ENCODE results near the gene C20orf141.
"Not testable (repeated sequence)": the region's sequence is repeated elsewhere in the genome, so short reads cannot be mapped to it uniquely, and the experiment has no call there.

The C20orf141 gene

DNA sequence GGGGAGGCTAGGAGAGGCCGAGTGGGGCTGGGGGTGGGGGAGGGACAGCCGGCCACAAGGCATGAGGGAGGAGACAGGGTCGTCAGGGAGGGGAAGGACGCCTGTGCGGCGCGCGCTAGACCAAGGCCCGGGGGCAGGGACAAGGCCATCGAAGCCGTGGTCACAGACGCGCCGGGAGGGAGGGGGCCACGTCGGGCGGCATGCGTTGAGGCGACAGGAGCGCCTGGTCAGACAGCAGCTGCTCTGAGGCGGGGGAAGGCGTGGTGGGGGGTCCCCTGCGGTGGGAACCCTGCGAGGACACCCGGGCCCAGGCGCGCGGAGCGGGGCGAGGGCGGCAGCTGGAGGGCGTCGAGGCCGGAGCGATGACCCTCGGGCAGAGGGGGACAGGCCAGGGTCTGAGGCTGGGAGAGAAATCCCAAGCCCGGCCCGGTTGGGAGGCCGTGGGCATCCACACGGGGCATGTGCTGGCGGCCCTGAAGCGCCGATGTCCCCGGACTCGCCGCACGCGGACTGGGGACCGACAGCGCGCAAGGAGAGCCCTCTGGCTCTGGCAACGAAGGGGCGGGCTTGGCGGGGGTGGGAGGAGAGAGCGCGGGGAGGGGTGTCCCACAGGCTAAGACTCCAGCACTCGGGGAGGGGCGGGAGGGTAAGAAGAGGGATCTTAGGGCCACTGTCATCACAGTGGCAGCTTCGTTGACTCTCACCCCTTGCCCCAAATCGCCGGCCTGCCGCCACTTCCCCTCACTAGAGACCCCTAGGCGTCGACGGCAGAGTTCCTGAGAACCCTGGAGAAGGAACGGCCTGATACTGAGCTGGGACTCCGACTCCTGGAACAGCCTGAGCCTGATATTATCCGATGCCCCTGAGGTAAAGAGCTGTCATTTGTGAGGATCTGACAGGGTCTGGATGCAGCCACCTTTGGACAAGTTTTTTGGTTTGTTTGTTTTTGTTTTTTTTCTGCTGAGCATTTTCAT, 6.4 kb downstream of the C20orf141 start:
- no peak for DNase-seq

DNA sequence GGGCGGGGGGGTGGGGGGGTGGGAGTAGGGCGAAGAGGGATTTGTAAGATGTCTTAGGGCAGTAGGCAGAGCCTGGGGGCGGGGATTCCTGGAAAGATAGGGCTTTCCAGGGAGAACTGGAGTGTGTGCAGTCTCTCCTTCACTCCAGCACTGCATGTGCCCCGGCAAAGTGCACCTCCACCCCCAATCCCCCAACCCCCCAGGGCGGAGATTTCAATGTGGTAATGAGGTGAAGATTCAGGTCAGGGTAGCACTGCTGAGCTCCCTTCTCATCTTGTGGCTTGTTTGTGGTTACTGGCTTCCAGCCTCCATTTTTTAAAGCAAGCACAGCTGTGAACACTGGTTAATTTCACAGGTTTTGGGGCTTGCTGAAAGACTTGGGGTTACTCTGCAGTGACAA, 7.3 kb downstream of the C20orf141 start:
- DNase-seq: no peak

DNA sequence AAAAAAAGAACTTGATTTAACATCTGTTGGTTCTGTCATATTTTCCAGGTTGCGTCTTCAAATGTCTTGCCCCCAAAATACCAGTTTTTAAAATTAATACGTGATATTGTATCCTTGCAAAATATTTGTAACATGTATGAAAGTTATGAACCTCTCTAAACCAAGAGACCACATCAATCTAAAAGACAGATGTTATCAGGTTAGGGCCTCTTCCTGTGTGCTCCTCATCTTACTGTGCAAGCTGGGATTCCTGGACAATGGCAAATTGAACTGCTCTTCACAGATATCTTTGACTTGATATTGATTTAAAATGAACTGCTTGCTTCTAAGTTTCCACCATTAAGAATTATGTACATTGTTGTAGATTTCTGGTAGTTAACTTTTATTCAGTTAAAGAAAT, 11.0 kb downstream of the C20orf141 start:
- no peak for DNase-seq

DNA sequence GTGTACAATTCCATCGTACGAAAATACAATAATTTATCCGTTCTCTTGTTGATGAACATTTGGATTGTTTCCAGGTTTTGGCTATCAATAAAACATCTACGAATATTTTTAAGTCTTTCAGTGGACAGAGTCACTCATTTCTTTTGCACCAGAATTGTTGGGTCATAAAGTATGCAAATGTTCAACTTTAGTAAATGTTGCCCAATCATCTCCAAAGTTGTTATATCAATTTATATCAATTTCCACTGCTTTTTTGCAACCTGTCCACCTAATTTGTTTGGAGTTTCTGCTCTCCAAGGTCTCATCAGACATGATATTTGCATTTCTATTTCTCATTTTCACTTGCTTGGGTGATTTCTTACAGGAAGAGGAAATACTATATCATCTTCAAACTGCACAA, 11.9 kb downstream of the C20orf141 start:
- DNase-seq: no peak

DNA sequence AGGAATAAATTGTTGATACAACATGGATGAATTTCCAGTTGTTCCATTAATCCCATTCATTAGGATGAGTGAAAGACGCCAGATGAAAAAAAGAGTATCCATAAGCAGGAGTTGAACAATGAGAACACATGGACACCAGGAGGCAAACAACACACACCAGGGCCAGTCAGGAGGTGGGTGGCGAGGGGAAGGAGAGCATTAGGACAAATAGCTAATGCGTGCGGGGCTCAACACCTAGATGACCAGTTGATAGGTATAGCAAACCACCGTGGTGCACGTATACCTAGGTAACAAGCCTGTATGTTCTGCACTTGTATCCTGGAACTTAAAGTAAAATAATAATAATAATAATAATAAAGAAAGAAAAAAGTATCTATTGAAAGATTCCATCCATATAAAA, 14.6 kb downstream of the C20orf141 start:
- no peak for DNase-seq

DNA sequence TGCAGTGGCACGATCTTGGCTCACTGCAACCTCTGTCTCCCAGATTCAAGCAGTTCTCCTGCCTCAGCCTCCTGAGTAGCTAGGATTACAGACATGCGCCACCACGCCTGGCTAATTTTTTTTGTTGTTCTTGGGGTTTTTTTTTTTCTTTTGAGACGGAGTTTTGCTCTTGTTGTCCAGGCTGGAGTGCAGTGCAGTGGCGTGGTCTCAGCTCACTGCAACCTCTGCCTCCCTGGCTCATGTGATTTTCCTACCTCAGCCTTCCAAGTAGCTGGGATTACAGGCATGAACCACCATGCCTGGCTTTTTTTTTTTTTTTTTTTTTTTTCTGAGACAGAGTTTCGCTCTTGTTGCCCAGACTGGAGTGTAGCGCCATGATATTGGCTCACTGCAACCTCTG, 16.4 kb downstream of the C20orf141 start:
- not testable (repeated sequence) for DNase-seq

DNA sequence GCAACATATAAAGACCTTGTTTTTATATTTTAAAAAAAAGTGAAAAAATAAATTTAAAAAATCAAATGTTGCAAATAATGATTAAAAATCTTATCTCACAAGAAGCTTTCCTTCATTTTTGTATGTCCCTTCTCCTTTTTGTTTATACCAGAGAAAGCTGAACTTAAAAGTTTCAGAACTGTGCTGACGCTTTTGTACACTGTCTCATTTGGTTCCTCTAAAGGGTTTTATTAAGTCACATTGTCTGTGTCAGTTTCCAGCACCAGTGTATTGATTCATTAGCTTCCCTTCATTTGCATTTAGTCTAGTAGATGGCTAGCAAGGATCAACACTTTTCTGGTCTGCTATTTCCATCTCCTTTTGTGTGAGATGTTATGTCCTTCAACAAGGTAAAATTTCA, 19.0 kb downstream of the C20orf141 start:
- DNase-seq: no peak

DNA sequence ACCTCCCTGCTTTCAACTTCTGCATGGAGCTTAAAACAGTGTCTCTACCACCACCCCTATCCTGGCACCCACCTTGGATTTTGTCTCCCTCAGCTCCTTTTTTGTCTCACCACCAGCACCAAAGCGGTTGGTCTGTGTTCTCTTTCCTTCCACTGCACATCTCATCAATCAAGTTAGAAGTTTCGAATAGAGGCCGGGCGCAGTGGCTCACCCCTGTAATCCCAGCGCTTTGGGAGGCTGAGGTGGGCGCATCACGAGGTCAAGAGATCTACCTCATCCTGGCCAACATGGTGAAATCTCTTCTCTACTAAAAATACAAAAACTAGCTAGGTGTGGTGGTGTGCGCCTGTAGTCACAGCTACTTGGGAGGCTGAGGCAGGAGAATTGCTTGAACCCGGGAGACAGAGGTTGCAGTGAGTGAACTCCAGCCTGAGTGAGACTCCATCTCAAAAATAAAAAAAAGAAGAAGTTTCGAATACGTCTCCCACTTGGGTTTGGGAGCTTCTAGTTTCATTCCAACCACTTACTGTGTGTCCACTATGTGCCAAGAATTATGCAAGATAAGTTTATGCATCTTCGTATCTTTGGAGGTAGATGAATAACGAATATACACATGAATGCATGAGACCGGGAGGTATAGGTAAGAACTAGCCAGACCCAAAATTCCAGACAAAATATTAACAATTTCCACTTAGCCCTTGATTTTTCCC, 19.8 kb downstream of the C20orf141 start:
- no peak for DNase-seq

DNA sequence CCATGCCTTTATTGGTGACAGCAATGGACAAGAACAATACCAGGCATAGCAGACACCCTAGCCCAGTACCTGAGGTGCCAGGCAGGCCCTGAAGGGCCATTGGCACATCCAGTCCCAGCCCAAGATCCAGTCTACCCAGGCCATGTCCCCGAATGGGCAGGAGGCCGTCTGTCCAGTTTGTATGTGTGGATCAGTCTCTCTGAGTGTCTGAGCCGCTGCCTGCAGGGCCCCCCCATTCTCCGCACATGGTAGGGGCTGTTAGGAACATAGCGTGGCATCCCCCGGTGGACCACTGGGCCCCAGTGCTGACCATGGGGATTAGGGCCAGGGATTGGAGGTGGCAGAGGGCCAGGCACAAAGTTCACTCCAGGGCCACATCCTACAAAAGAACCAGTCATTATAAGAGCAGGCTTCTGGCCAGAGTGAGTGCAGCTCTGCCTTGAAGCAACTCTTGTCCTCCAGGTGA, 20.6 kb downstream of the C20orf141 start:
- no peak for DNase-seq

DNA sequence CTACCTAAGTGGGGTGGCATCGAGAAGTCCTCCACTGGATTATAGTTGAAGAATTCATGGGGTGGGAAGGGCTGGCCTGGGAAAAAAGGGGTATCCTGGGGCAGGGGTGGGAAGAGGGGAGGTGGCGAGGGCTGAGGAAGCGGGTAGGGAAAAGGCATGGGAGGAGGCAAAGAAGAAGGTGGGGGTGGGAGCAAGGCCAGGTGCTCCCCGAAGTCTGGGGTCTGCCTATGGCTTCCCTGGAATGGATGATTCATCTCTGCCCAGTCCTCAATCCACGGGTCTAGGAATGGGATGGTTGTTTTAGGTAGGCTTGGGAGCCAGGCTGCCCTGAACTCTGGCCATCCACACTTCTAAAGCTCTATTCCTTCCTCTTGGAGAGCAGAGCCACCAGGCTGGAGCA, 21.2 kb downstream of the C20orf141 start:
- no peak for DNase-seq

DNA sequence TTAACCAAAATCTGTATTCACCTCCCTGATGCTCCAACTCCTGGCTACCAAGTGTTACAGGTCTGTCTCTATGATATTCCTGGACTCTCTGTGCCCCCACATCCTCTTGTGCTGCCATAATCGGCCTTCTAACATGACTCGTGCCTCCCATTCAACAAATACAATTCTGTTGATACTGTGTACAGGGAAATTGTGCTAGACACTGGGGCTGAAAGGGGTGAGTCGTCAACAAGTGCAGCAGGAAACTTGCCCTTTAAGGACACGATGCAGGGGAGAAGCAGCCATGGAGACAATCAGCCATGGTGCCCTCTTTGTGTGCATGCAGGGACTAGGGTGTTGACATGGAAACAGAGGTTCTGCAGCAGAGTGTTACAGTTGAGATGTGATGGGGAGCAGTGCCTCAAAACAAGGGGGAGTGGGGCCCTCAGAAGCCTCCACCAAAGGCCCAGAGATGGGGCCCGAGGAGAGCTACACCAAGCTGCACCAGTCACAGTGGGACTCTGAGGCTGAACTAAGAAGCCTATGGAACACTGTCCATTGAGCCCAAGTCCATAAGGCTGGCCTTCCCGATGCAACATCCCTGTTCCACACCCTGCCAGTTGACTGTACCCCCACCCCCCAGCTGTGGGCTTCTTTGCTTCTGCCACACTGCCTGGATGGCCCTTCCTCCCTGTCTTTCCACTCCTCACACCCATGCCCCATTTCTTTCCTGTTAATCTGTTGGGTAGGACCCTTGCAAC, 22.6 kb downstream of the C20orf141 start:
- no peak for DNase-seq

DNA sequence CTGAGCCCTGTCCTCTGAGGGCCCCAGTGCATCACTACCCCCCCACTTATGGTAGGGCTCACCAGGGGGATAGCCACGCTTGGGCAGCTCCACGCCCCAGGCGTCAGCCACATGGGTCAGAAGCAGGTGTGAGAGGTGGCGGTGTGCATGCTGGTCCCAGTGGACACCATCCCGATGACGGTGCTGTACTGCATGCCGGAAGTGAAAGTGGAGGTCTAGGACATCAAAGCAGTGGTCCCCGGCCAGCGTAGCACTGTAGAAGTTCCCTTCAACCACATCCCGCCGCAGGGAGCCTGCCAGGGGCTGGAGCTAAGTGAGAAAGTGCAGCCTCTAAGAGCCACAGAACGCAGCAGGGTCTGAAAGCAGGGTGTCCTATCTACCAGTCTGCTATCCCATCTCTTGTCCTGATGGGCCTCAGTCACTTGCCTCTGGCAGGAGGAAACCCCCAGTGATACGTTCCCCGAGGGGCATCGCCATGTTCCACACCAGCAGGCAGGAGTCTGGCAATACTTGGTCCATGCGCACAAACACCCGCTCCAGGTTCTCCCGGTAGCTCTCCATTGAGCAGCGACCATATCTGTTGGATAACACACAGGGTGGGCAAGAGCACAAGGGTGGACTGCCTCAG, 23.5 kb downstream of the C20orf141 start:
- no peak for DNase-seq

DNA sequence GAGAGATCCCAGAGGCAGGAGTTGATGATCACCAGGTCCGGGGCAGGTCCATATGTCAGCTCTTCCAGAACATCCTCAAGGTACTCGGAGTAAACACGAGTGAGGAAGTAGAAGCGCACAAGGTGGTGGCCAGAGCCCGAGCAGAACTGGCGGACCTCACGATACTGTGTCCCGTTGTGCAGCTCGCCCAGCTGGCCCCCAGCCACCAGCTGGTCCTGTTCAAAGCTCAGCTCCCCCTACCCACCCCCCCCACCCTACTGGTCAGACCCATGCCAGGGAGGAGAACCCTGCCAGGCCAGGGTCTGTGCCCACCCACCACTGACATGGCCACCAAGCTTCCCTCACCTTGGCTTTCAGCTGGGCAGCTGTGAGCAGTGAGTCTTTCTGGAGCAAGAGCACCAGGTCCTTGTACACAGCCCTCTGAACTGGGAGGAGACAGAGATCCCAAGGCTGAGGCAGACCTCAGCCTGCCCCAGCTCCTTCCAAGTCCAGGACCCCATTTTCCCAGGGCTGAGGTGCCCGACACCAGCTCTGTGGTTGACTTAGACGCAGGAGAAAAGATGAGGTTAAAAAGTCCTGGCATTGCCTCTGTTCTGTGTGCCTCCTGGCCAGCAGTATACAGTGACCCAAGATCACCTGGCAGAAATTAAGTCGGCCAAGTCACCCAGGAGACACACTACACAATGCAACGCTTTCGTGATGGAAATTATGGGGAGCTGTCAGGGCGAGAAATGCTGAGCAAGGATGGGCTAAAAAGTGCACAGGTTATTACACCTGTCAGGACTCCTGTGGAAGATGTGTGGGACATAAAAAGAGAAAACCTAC, 24.3 kb downstream of the C20orf141 start:
- DNase-seq: no peak

DNA sequence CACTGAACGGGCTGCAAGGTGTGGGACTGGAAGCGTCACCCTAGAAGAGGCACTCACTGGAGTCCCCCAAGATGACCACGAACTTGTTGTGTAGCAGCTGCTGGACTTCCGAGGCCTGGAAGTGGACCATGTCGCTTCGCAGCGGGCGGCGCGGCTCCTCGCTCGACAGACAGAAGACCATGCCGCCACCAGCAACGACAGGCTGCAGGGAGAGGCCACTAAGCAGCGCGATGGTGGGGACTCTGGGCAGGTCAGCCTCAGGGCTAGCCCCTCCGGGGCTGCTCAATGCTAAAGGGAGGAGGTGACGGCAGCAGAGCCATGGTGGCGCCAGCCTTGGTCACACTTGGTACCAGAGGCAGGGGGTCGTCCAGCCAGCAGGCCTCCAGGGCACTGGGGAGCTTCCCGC, 24.9 kb downstream of the C20orf141 start:
- DNase-seq: no peak

DNA sequence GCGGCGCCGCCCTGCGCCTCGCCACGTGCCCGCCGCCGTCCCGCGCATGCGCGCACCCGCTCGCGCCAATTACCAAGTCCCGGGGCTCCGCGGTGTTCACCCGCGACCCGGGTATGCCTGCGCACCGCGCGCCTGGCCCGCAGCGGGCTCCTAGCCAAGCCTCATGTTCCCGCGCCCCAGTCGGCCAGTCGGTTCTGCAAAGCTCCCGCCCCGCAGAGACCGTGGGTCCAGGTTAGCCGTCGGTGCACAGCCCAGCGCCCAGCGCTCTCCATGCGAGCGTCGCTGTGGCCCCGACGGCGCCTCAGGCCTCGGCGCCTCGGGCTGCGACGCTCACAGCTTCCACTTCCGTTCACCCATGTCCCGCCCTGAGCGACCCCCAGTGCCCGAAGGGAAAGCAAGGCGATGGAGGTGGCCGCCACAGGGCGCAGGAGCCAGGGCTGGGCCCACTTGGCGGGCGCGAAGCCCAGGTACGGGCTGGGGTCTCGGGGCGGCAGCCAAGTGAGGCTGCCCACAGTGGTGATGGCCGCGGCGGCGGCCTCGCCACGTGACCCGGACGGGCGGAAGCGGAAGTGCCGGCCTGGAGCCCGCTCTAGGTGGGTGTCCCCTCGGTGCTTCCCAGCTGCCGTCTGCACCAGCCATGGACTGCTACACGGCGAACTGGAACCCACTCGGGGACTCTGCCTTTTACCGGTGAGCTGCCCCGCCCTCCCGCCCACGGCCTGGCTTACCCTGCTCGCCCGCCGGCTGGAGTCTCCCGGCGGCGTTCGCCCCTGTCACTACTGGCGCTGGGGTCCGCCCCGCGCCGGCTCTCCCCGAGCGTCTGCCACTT, 25.6 kb downstream of the C20orf141 start, which contains the start of the genes PCED1A and VPS16:
Gene PCED1A, minus strand, starts transcription at position 518 of the 829 bp plus-strand sequence. CDS start 743 bp downstream, outside the sequence.
Gene VPS16, plus strand, starts transcription at position 608 of the 829 bp plus-strand sequence. Its CDS starts 30 bp downstream, at position 638.
- DNase-seq: peak; percentile 92

DNA sequence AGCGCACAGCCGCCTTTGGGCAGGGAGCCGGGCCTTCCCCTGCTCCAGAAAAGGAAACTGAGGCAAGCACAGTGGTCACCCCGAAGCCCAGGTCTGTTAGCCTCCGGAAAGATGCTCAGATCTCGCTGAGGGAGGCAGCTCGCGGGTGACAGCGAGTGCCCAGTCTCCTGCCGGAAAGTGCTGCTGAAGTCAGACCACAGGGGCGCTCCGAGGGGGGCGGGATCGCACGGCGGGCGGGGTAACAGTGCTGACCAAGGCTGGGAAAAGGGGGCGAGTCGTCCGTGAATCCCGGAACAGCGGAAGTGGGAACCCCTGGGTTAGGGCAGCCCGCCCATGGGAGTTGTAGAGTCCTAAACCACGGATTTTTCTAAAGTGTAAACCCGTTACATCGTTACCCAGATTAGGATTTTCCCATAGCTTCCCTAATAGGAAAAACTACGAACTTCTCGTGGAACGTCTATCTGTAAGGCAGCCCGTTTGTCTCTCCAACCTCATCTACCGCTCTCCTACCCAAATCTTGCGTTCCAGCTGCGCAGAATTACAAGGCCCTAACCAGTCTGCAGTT, 26.3 kb downstream of the C20orf141 start:
- DNase-seq: peak; percentile 55

DNA sequence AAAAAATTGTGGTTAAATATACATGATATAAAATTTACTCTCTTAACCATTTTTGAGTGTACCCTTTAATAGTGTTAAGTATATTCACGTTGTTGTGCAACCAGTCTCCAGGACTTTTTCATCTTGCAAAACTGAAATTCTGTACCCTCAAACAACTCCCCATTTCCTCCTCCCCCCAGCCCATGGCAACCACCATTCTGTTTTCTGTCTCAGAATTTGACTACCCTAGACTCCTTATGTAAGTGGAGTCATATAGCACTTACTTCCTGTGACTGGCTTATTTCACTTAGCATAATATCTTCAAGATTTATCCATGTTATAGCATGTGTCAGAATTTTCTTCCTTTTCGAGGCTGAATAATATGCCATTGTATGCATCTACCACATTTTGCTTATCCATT, 30.8 kb downstream of the C20orf141 start:
- no peak for DNase-seq

DNA sequence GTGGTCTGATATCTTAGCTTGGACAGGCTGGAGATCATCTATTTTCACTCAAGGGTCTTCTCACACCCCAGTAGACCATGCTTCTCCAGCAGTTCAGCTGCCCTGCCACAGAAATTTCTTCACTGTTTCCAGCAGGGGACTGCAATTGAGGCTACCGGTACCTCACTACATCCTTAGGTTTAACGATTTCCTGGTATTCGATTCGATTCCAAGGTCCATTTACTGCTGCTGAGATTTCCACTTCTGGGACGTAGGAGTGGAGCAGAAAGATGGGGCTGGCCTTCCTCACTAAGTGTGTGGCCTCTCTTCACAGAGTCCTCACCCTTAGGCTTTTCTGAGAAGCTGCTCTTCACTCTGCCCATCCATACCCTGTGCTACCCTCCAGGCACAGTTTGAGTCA, 31.9 kb downstream of the C20orf141 start:
- DNase-seq: no peak

DNA sequence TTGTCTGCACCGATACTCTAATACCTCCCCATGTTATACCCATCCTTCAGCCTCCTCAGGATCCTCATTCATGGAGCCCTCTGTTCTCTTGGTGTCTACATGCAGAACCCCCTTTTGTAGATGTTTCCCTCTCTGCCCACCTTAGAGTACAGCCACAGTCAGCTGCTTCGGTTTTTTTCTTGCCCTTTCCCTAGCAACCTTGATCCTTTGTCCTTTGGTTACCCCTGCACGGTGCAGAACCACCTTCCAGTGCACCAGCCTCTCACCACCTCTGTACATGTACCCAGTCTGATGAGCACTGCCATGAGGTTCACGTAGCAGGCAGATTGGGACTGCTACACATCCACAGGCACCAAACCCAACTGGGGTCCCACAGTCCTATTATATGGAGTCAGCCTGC, 33.0 kb downstream of the C20orf141 start:
- DNase-seq: no peak

DNA sequence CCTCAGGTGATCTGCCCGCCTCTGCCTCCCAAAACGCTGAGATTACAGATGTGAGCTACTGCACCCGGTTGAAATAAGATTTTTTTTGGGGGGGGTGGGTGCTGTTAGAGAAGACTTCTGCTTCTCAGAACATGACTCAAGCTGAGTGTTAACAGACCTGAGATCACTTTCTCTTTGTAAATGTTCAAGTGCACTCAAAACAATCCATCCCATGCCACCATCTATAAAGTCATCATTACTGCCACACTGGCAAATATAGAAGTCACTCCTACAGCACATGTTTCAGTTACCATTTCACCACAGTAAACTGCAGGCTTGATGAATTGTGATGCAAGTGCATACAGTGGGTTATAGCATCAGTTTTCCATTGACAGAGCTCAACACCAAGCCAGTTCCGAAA, 34.7 kb downstream of the C20orf141 start:
- no peak for DNase-seq
